HG02973 (cell line): ENCODE data around the gene LCTL.

Source experiments
- ATAC-seq: cut with Tn5 transposase; IDR thresholded peaks from one replicate; pipeline ENCODE4 v1.9.1; 2021; ENCODE audit warnings: moderate library complexity; ENCODE audit not compliant: unreplicated experiment

Gene LCTL

DNA sequence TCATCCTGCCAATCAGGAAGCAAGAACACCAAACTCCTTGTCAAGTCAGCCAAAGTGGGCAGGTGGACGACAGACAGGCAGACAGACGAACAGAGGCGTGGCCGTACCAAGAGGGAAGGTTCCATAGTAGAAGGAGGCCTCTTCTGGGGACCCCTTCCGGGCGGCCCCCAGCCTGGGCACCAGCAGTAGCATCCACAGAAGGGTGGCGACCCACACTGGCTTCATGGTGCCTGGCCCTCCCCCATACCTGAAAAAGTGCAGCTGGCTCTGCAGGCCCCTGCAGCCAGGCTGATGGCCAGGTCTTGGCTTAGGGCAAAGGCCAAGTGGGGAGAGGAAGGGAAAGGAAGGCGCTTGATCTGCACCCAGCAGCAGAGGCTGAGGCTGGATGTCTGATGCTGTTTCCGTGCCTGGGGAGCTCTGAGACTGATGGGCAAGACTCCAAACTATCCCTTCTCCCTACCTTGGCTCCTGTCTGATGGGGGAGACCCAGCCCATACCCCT, 607 bp downstream of the LCTL start:
- no peak for ATAC-seq

- no peak for ATAC-seq
Measured at GRCh38 chr15:66564136-66565041, 1.4 kb downstream of the LCTL start.

GRCh38 chr15:66563566-66564110, 2.2 kb downstream of the LCTL start:
- ATAC-seq = no peak

GRCh38 chr15:66563126-66563525, 2.7 kb downstream of the LCTL start:
- no peak for ATAC-seq

DNA sequence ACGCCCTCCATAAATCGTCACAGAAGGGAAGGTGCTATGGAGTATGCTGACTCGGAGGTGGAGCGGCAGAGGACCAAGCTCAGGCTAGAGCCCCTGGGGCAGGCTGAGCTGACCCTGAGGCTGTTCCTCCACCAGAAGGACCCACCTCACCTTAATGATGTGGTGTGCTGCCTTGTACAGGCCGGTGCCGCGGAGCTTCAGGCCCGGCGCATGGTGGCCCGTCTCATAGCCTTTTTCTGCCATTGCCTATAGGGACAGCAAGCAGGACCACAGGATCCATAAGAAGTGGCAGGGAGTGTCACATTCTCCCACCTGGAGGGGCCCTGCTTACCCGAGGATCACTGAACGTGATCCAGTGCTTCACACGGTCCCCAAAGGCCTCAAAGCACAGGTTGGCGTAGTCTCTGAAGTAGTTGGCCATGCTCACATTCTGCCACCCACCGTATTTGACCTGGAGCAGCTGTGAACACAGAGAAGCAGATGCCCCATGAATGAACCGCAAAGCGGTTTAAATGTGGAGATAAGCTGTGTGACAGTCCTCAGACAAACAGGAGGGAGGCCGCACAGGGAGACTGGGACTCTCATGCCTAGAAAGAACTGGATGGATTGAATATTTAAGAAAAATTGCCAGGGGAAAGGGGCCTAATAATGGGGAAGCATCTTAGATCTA, 4.8 kb downstream of the LCTL start:
- ATAC-seq = no peak

DNA sequence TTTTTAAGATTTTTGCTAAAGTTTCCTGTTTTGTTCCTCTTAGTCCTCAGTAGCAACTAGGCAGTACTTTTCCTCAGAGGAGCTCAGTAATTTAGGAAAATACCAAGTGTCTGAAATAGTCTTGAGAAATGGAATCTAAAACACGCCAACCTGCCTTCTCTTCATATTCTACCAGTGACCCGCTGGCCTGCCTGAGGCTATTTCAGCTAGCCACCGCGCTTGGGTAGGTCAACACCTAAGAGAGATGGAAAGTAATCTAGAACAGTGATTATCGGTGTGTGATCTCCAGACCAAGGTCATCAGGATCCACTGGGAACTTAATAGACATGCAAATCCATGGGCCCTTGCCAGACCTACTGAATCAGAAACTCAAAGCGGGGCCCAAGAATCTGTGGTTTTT, 7.5 kb downstream of the LCTL start:
- ATAC-seq = no peak

DNA sequence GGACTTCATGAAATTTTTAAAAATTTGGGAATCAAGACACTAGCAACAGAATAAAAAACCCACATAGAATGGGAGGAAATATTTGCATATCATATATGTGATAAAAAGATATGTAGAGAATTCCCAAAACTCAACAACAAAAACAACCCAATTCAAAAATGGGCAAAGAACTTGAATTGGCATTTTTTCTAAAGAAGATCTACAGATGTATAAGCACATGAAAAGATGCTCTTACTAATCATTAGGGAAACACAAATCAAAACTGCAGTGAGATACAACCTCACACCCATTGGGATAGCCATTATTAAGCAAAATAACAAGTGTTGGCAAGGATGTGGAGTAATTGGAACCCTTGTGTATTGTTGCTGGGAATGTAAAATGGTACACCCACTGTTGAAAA, 10.1 kb downstream of the LCTL start:
- ATAC-seq = no peak

DNA sequence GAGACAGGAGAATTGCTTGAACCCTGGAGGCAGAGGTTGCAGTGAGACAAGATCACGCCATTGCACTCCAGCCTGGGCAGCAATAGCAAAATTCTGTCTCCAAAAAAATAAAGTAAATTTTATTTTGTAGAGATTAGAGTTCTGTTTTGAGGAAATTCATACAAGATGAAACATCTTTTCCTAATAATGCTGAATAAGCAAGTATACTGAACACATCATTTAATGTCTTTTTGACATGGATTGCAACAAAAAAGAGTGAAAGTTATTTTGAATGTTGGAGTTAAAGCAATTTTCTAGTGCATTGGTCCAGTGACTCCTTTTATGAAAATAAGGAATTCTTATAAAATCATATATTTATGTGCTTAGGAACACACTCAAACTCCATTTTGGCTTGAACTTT, 20.5 kb downstream of the LCTL start:
- ATAC-seq = no peak

- no peak for ATAC-seq
Measured at GRCh38 chr15:66542896-66543295, 22.9 kb downstream of the LCTL start.

DNA sequence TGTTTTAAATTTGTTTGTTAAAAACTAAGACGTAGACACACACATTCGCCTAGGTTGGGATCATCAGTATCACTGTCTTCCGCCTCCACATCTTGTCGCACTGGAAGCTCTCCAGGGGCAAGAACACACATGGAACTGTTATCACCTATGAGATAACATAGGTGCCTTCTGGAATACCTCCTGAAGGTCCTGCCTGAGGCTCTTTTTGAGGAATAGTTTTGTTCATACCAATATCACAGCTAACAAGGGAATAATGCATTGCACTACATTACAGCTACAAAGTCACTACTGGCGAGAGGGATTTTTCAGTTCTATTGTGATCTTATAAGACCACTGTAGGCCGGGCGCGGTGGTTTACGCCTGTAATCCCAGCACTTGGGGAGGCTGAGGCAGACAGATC, 30.7 kb downstream of the LCTL start:
- no peak for ATAC-seq

DNA sequence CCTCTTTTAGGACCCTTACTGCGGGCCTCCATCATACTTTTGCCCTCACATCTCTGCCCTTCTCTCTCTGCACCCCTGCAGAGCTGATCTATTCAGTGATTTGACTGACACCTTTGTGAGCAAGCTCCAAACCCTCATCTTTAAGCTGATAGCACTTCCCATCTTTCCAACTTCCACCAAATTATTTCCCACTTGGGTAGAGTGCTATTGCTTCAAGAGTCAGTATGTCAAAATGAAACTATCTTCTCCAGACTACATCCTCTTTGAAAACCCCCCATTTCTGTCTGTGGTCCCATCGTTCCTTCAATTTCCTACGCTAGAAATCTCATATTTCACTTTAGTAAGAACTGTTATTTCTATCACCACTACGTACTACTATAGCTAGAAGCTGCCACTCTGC, 41.0 kb downstream of the LCTL start:
- no peak for ATAC-seq

GRCh38 chr15:66523926-66524325, 41.9 kb downstream of the LCTL start:
- ATAC-seq = no peak

- no peak for ATAC-seq
Measured at GRCh38 chr15:66515901-66516322, 49.9 kb downstream of the LCTL start.

DNA sequence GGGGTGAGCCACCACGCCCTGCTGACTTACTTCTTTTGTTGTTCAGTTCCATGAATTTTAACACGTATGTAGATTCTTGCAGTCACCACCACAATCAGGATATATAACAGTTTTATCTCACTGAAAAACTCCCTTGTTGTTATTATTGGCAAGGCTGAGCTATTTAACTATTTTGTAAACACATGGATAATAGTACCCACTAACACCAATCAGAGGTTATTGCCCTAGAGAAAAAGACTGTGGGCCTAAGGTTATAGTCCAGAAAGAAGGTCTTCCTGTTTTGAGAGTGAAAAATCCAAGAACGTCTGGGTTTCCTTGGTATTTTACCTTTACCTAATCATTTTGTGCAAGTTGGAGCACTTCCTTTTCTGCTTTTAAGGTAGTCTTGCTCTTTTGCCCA, 51.2 kb downstream of the LCTL start:
- ATAC-seq = no peak

- ATAC-seq = no peak
Measured at GRCh38 chr15:66508293-66508883, 57.4 kb downstream of the LCTL start.

DNA sequence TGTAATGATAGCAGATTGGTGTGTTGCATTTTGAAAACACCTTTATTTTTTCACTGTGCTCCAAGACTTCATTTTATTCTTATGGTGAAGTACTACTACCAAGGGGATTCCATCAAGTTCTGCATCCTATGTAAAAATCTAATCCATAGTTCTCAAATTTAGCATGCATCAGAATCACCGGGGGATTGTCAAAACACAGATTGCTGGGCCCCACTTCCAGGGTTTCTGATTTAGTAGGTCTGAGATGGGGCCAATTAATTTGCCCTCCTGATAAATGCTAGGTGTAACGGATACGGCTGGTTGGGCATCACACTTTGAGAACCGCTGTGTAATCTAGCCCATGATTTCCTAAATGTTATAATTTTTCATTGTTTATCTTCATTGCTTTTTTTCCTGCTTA, 60.0 kb downstream of the LCTL start:
- ATAC-seq = no peak

GRCh38 chr15:66505430-66505811, 60.4 kb downstream of the LCTL start:
- no peak for ATAC-seq

- peak; percentile 71 for ATAC-seq
Measured at GRCh38 chr15:66504563-66505429, 61.0 kb downstream of the LCTL start, which contains the start of the genes RPL4 and ZWILCH. Gene RPL4, minus strand, starts transcription at chr15:66504855. Its CDS starts 65 bp downstream, at chr15:66504790. Gene ZWILCH, plus strand, starts transcription at chr15:66505326. Its CDS starts 13 bp downstream, at chr15:66505339.

DNA sequence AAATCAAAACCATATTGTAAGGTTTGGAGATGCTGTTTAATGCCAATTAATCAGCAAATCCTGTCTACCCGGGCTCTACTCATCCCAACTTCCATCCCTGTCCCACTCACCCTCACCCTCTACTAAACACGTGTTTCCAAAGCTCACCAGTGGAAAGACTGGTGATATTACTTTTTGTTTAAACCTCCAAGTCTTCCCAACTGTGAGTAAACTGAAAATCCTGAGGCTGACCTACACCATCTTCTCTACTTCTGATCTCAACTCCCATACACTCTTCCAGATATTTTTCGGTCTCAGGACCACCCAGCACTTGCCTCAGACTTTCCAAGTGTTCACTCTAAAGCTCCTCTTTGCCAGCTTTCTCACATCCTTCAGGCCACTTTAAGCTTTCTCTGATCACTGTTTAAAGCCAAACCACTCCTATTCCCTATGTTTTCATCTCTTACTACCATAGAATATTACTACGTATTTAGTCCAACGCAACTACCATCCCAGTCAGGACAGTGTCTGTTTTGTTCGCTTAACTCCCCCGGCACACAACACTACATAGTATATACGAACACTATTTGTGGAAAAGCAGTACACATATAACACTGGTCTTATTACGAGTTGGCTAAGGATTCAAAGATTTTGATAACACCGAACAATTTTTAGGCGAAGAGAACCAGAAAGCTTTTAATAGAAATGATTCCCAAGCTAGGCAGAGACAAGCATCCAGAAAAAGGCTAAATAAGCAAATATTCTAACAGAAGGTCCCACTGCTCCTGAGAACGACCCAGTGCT, 61.8 kb downstream of the LCTL start:
- ATAC-seq = no peak
